GM23248 (cell line): ENCODE data around the gene LSM5.

Source experiments
- EZH2 ChIP-seq: fragments of 200-600 bp; sonication (generic); IDR thresholded peaks from 2 replicates; pipeline ENCODE4 v1.6.1; 2018; ENCODE audit warnings: antibody characterized with exemption, mild to moderate bottlenecking; ENCODE audit not compliant: insufficient read depth, poor library complexity, severe bottlenecking
- EZH2phosphoT487 ChIP-seq: fragments of 200-600 bp; sonication (generic); IDR thresholded peaks from 2 replicates; pipeline ENCODE4 v1.6.1; 2018; ENCODE audit warnings: antibody characterized with exemption, moderate library complexity, mild to moderate bottlenecking, low read depth; ENCODE audit not compliant: insufficient read depth

GRCh38 chr7:32525839-32526238 lies 35.7 kb upstream of the LSM5 start:
- no peak for TF ChIP-seq EZH2
- TF ChIP-seq EZH2phosphoT487 = no peak
